Endodermal cell (in vitro differentiated cells): ENCODE data around the gene DHRS4. TPM values are rescaled to one million over a fixed set of nuclear protein-coding genes. Genes with fewer than 3 reads are reported as not detected.

Source experiments
- DNase-seq: peaks from one replicate; pipeline ENCODE4 v3.0.0-alpha.2; 2017
- H3K27ac ChIP-seq: 2 replicates; pipeline ENCODE4 v1.5.1; 2013; ENCODE audit warnings: mild to moderate bottlenecking, low read depth, low read length, moderate library complexity
- H3K27me3 ChIP-seq: 2 replicates; pipeline ENCODE4 v1.6.1; 2013; ENCODE audit warnings: mild to moderate bottlenecking, low read length, moderate library complexity; ENCODE audit not compliant: insufficient read depth, control insufficient read depth, poor library complexity, severe bottlenecking
- H3K36me3 ChIP-seq: 2 replicates; pipeline ENCODE4 v1.7.0; 2013; ENCODE audit warnings: mild to moderate bottlenecking, low read length, moderate library complexity; ENCODE audit not compliant: control insufficient read depth, insufficient read depth
- H3K4me1 ChIP-seq: one replicate; pipeline ENCODE4 v1.7.0; 2013; ENCODE audit warnings: low read length; ENCODE audit not compliant: control insufficient read depth, insufficient read depth
- H3K4me3 ChIP-seq: 2 replicates; pipeline ENCODE4 v1.5.1; 2013; ENCODE audit warnings: mild to moderate bottlenecking, low read length, moderate library complexity
- H3K9ac ChIP-seq: 2 replicates; pipeline ENCODE4 v1.6.1; 2013; ENCODE audit warnings: mild to moderate bottlenecking, low read length, moderate library complexity; ENCODE audit not compliant: poor library complexity, severe bottlenecking; ENCODE audit errors: extremely low read depth
- H3K9me3 ChIP-seq: 2 replicates; pipeline ENCODE4 v1.6.1; 2013; ENCODE audit warnings: mild to moderate bottlenecking, low read length, moderate library complexity; ENCODE audit not compliant: control insufficient read depth
- H3K27ac Mint-ChIP-seq: 2 replicates; pipeline ENCODE4 v1.8.0; 2020; ENCODE audit warnings: mixed read lengths
- H3K27me3 Mint-ChIP-seq: 2 replicates; pipeline ENCODE4 v1.8.0; 2021; ENCODE audit warnings: mild to moderate bottlenecking, mixed read lengths; ENCODE audit not compliant: insufficient read depth
- H3K36me3 Mint-ChIP-seq: 2 replicates; pipeline ENCODE4 v1.8.0; 2020; ENCODE audit warnings: low read depth, mixed read lengths
- H3K4me1 Mint-ChIP-seq: 2 replicates; pipeline ENCODE4 v1.8.0; 2020; ENCODE audit warnings: mixed read lengths
- H3K4me3 Mint-ChIP-seq: 2 replicates; pipeline ENCODE4 v1.8.0; 2020; ENCODE audit warnings: mild to moderate bottlenecking, moderate library complexity, mixed read lengths
- H3K9me3 Mint-ChIP-seq: 2 replicates; pipeline ENCODE4 v1.8.0; 2020; ENCODE audit warnings: mild to moderate bottlenecking, mixed read lengths
- CTCF ChIP-seq: fragments of 200-600 bp; sonication (generic); conservative IDR thresholded peaks from 2 replicates; pipeline ENCODE4 v1.5.0; 2021; ENCODE audit warnings: antibody characterized with exemption, mild to moderate bottlenecking
- whole genome bisulfite sequencing, 2 experiments: methylation state at CpG; one replicate each; pipeline versions ENCODE4 v1.1.5 to v1.1.7; 2013; ENCODE audit warnings: missing lambda C conversion rate in 2 of 2, mixed read lengths in 1 of 2; ENCODE audit not compliant: insufficient coverage in 1 of 2, insufficient read length in 1 of 2; 5-methylcytosine and 5-hydroxymethylcytosine counted together
- total RNA-seq, 2 donors: library from RNA; stranded (reverse); fragmentation: NEBNext Ultra II Directional in 1 of 2; extraction: Animal tissue kit (Norgen Biotek cat#: 25700) in 1 of 2; gene quantifications; 2 replicates in 1 of 2; 3 replicates in 1 of 2; pipeline ENCODE4 v1.2.1, GENCODE V29; 2021

DHRS4 gene
- total RNA-seq, 2 donors from 2014 or later = 18.3 to 20.9 TPM

- peak overlapping the region; percentile 6 for H3K27ac Mint-ChIP-seq
- no peaks in the 10 kb centered on the region for H3K4me1 ChIP-seq
- no peak overlapping the region for H3K9ac ChIP-seq
- no peak overlapping the region for H3K27ac ChIP-seq
- H3K36me3 Mint-ChIP-seq = no peaks in the 10 kb centered on the region
- no peaks in the 10 kb centered on the region for H3K9me3 ChIP-seq
- H3K36me3 ChIP-seq = no peaks in the 10 kb centered on the region
- 81 to 82% methylated on average over 3 to 4 of the region's 4 CpGs for WGBS, 2 experiments
- no peaks in the 10 kb centered on the region for H3K27me3 ChIP-seq
- no peak overlapping the region for H3K4me3 Mint-ChIP-seq
- peaks cover 3% of the 10 kb centered on the region for H3K9me3 Mint-ChIP-seq
- no peak for DNase-seq
- no peak for TF ChIP-seq CTCF
- H3K4me1 Mint-ChIP-seq = peaks cover 2% of the 10 kb centered on the region
- no peak overlapping the region for H3K4me3 ChIP-seq
- peaks cover 21% of the 10 kb centered on the region for H3K27me3 Mint-ChIP-seq
Observed at GRCh38 chr14:23933108-23933741, 20.3 kb upstream of the DHRS4 start.

GRCh38 chr14:23933742-23934128, 19.8 kb upstream of the DHRS4 start:
- Mint-ChIP-seq H3K9me3 (peaks cover 3% of the 10 kb centered on the region), H3K36me3 (no peaks in the 10 kb centered on the region), H3K4me3 (no peak overlapping the region), H3K27ac (peak overlapping the region; percentile 6), H3K27me3 (peaks cover 21% of the 10 kb centered on the region), H3K4me1 (peaks cover 2% of the 10 kb centered on the region)
- Histone ChIP-seq H3K4me1 (no peaks in the 10 kb centered on the region), H3K9me3 (no peaks in the 10 kb centered on the region), H3K9ac (no peak overlapping the region), H3K27ac (no peak overlapping the region), H3K36me3 (no peaks in the 10 kb centered on the region), H3K4me3 (no peak overlapping the region), H3K27me3 (no peaks in the 10 kb centered on the region)
- 65 to 100% methylated on average over 1 to 2 of the region's 2 CpGs for WGBS, 2 experiments
- peak; percentile 50 for DNase-seq
- TF ChIP-seq CTCF = no peak

- H3K27ac ChIP-seq = no peak overlapping the region
- 77 to 80% methylated on average over 1 of the region's 1 CpG for WGBS, 2 experiments
- H3K9me3 ChIP-seq = no peaks in the 10 kb centered on the region
- no peak for TF ChIP-seq CTCF
- peaks cover 6% of the 10 kb centered on the region for H3K4me1 Mint-ChIP-seq
- no peak overlapping the region for H3K4me3 Mint-ChIP-seq
- no peaks in the 10 kb centered on the region for H3K27me3 ChIP-seq
- H3K9ac ChIP-seq = no peak overlapping the region
- no peaks in the 10 kb centered on the region for H3K4me1 ChIP-seq
- H3K36me3 ChIP-seq = no peaks in the 10 kb centered on the region
- no peak overlapping the region for H3K27ac Mint-ChIP-seq
- peaks cover 5% of the 10 kb centered on the region for H3K36me3 Mint-ChIP-seq
- no peak overlapping the region for H3K4me3 ChIP-seq
- no peak for DNase-seq
- H3K27me3 Mint-ChIP-seq = peaks cover 20% of the 10 kb centered on the region
- peaks cover 3% of the 10 kb centered on the region for H3K9me3 Mint-ChIP-seq
Observed at GRCh38 chr14:23935158-23935557, 18.4 kb upstream of the DHRS4 start.
